Heart left ventricle (tissue), 16 donors: ENCODE results near the gene NFIB. TPM values are rescaled to one million over a fixed set of nuclear protein-coding genes. Genes with fewer than 3 reads are reported as not detected.

ENCODE experiments used
- ATAC-seq, 4 donors: fragments of 200-7000 bp; cut with Tn5 transposase; one replicate each; pipeline ENCODE4 v1.9.1; 2020 to 2022; ENCODE audit warnings: moderate library complexity in 4 of 4, mild to moderate bottlenecking in 3 of 4, moderate number of reproducible peaks in 1 of 4
- DNase-seq, 5 donors: peaks; one replicate each; pipeline ENCODE4 v3.0.0-alpha.2; 2020
- H3K27ac ChIP-seq, 12 donors: fragments of 200-600 bp; sonication (generic) in 4 of 12; one replicate each; pipeline versions ENCODE4 v1.5.0 to v1.8.0; 2016 to 2022; ENCODE audit warnings: mild to moderate bottlenecking in 2 of 12
- H3K27me3 ChIP-seq, 9 donors: fragments of 200-600 bp; sonication (generic) in 2 of 9; one replicate each; pipeline versions ENCODE4 v1.5.1 to v1.8.0; 2016 to 2022; ENCODE audit warnings: mild to moderate bottlenecking in 3 of 9
- H3K36me3 ChIP-seq, 9 donors: fragments of 200-600 bp; sonication (generic) in 2 of 9; one replicate each; pipeline versions ENCODE4 v1.5.0 to v1.8.0; 2018 to 2022; ENCODE audit warnings: mild to moderate bottlenecking in 2 of 9
- H3K4me1 ChIP-seq, 12 donors: fragments of 200-600 bp; sonication (generic) in 4 of 12; one replicate each; pipeline versions ENCODE4 v1.5.0 to v1.8.0; 2016 to 2022; ENCODE audit warnings: mild to moderate bottlenecking in 3 of 12
- H3K4me3 ChIP-seq, 12 donors: fragments of 200-600 bp; sonication (generic) in 4 of 12; one replicate each; pipeline versions ENCODE4 v1.5.0 to v1.8.0; 2017 to 2022; ENCODE audit warnings: mild to moderate bottlenecking in 9 of 12, moderate library complexity in 4 of 12
- H3K9me3 ChIP-seq, 12 donors: fragments of 200-600 bp; sonication (generic) in 4 of 12; one replicate each; pipeline versions ENCODE4 v1.5.0 to v1.8.0; 2016 to 2022; ENCODE audit warnings: mild to moderate bottlenecking in 1 of 12
- CTCF ChIP-seq, 12 donors: fragments of 200-600 bp; sonication (generic) in 4 of 12; IDR thresholded peaks; one replicate each; pipeline versions ENCODE4 v1.5.0 to v1.8.0; 2018 to 2022; ENCODE audit warnings: antibody characterized with exemption in 12 of 12, mild to moderate bottlenecking in 5 of 12
- POLR2A ChIP-seq, 2 donors: fragments of 450-650 bp; IDR thresholded peaks; one replicate each; pipeline ENCODE4 v1.6.1; 2017; ENCODE audit warnings: antibody characterized with exemption in 2 of 2, mild to moderate bottlenecking in 2 of 2, moderate library complexity in 2 of 2
- WGBS, 4 donors: extraction: QIAGEN DNeasy Blood & Tissue Kit in 2 of 4; methylation state at CpG; one replicate each; pipeline versions ENCODE4 v1.1.5 to v1.1.7; 2013 to 2018; 5-methylcytosine and 5-hydroxymethylcytosine counted together
- intact Hi-C, 10 donors: fragments of 100-400 bp; cut with DNase I; formaldehyde crosslinking; loops; one replicate each; pipeline versions ENCODE4 v1.11.1 to v1.14.2; 2022
- polyA plus RNA-seq, 2 donors: library from polyadenylated mRNA; stranded (reverse); fragments of 200-250 nt; gene quantifications; one replicate each; pipeline ENCODE4 v1.2.3, GENCODE V29; 2013
- total RNA-seq, 9 donors: library from RNA; depleted of rRNA in 2 of 9; stranded (reverse); fragments of >200 nt in 2 of 9; fragmentation: NEBNext Ultra II Directional in 3 of 9; extraction: Animal tissue kit (Norgen Biotek cat#: 25700) in 3 of 9; gene quantifications; one replicate each; pipeline versions ENCODE4 v1.1.0 to v1.2.4, GENCODE V29; 2016 to 2023
- donor health status: ischemic (EF 13 %, LVEDD 7.1; RV severe dilation, severe dysfunction).
- donor health status: healthy with polysubstance abuse.
- donor health status: DM: no; HTN: yes; CAD: no.
- donor health status: DM: no; HTN: no; CAD: no.
- donor health status: ischemic (EF 25% LVEDD 6.9; RV normal size, moderate dysfunction).
- donor health status: ischemic (EF 25% LVEDD 5.7; RV mildly dilated, moderate dysfunction).
- donor health status: healthy.
- donor health status: DM: yes; HTN: yes; CAD: no.
- donor health status: ischemic (EF 35%, LVEDD 5.7; RV mildly dilated, moderate dysfunction).
- donor health status: nonischemic (EF 11% LVEDD 7.7; RV severe dilation, severe dysfunction).
- donor health status: DM: yes; HTN: yes; CAD: no.
- donor health status: PGD.
- donor health status: ischemic (EF 29% LVEDD 5.4; RV normal size, mild dysfunction).
- donor health status: nonischemic (EF 23%, LVEDD 6.1; RV moderate dilation, normal function).

The NFIB gene
- total and polyA plus RNA-seq, 11 donors, result 24.5 to 148 (median 98.2) TPM

GRCh38 chr9:14139287-14139686, 174.7 kb downstream of the NFIB start:
- WGBS, 4 donors, result 69 to 87% (median 81%) methylated on average over 1 of the region's 1 CpG
- H3K27ac ChIP-seq, result no peak overlapping the region
- H3K4me3 ChIP-seq, result no peak overlapping the region
- H3K27me3 ChIP-seq, result no peaks in the 10 kb centered on the region
- H3K36me3 ChIP-seq, result peaks cover 0 to 25% (median 0%) of the 10 kb centered on the region in 9 donors
- peaks cover 0 to 27% (median 4%) of the 10 kb centered on the region in 12 donors for H3K4me1 ChIP-seq
- ATAC-seq, result no peak
- intact Hi-C loops, result loop anchor here in 1 of 10 donors (10.0 kb wide), 1 partner anchor 714 kb away; no protein-coding TSS in a partner anchor
- no peak for TF ChIP-seq POLR2A (IDR thresholded peaks at IDR 0.05)
- TF ChIP-seq CTCF (IDR thresholded peaks at IDR 0.05), result no peak
- peaks cover 0 to 7% (median 0%) of the 10 kb centered on the region in 12 donors for H3K9me3 ChIP-seq
- DNase-seq, result no peak

- Histone ChIP-seq H3K4me3 (no peak overlapping the region), H3K36me3 (peaks cover 0 to 27% (median 0%) of the 10 kb centered on the region in 9 donors), H3K9me3 (peaks cover 0 to under 1% (median 0%) of the 10 kb centered on the region in 12 donors), H3K27ac (no peak overlapping the region), H3K27me3 (no peaks in the 10 kb centered on the region), H3K4me1 (peaks cover 0 to 41% (median 11%) of the 10 kb centered on the region in 12 donors)
- DNase-seq (no peak), ATAC-seq (no peak)
- WGBS, 4 donors, result 91 to 97% (median 95%) methylated on average over 3 of the region's 3 CpGs
- intact Hi-C loops, result loop anchor here in 1 of 10 donors (10.0 kb wide), 1 partner anchor 712 kb away; no protein-coding TSS in a partner anchor
- TF ChIP-seq CTCF (IDR thresholded peaks at IDR 0.05) (no peak), POLR2A (IDR thresholded peaks at IDR 0.05) (no peak)
Measured at GRCh38 chr9:14136646-14137370, 177.1 kb downstream of the NFIB start.

- intact Hi-C loops, result loop anchor here in 1 of 10 donors (10.0 kb wide), 1 partner anchor 711 kb away; no protein-coding TSS in a partner anchor
- WGBS, 4 donors, result 91 to 97% (median 94%) methylated on average over 3 of the region's 3 CpGs
- Histone ChIP-seq H3K4me1 (peaks cover 0 to 40% (median 11%) of the 10 kb centered on the region in 12 donors), H3K27ac (no peak overlapping the region), H3K36me3 (peaks cover 0 to 32% (median 0%) of the 10 kb centered on the region in 9 donors), H3K27me3 (no peaks in the 10 kb centered on the region), H3K4me3 (no peak overlapping the region), H3K9me3 (no peaks in the 10 kb centered on the region)
- ATAC-seq (no peak), DNase-seq (no peak)
- TF ChIP-seq POLR2A (IDR thresholded peaks at IDR 0.05) (no peak), CTCF (IDR thresholded peaks at IDR 0.05) (no peak)
Measured at GRCh38 chr9:14136047-14136635, 177.8 kb downstream of the NFIB start.

- WGBS, 4 donors, result 53 to 74% (median 68%) methylated on average over 1 of the region's 1 CpG
- Histone ChIP-seq H3K9me3 (no peaks in the 10 kb centered on the region), H3K4me3 (no peak overlapping the region), H3K27ac (no peak overlapping the region), H3K27me3 (no peaks in the 10 kb centered on the region), H3K36me3 (peaks cover 0 to 32% (median 0%) of the 10 kb centered on the region in 9 donors), H3K4me1 (peaks cover 0 to 33% (median 12%) of the 10 kb centered on the region in 12 donors)
- intact Hi-C loops, result loop anchor here in 1 of 10 donors (10.0 kb wide), 1 partner anchor 711 kb away; no protein-coding TSS in a partner anchor
- ATAC-seq (no peak), DNase-seq (no peak)
- TF ChIP-seq CTCF (IDR thresholded peaks at IDR 0.05), result no peak
Measured at GRCh38 chr9:14135421-14135820, 178.5 kb downstream of the NFIB start.
